Iris pigment epithelial cell (primary cell): Measurements from ENCODE around the gene CIDEA.
A peak's percentile ranks its signal among the peaks of the same experiment; 100 is the strongest.

Source experiments
- DNase-seq: peaks from one replicate; pipeline ENCODE4 v3.0.0-alpha.2; 2011; ENCODE audit warnings: low read depth

Gene CIDEA

DNA sequence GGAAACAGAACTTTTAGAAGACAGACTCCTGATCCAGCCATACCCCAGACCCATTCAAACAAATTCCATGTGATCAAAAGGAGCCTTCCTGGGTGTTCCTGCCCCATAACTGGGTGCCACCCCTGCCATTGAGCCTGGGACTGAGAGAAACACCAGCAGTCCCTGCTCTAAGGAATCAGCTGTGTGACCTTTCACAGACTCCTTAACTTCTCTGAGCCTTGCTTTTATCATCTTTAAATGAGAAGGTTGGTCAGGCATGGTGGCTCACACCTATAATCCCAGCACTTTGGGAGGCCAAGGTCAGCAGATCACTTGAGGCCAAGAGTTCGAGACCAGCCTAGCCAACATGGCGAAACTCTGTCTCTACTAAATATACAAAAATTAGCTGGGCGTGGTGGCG lies 20.6 kb downstream of the CIDEA start:
- no peak for DNase-seq

DNA sequence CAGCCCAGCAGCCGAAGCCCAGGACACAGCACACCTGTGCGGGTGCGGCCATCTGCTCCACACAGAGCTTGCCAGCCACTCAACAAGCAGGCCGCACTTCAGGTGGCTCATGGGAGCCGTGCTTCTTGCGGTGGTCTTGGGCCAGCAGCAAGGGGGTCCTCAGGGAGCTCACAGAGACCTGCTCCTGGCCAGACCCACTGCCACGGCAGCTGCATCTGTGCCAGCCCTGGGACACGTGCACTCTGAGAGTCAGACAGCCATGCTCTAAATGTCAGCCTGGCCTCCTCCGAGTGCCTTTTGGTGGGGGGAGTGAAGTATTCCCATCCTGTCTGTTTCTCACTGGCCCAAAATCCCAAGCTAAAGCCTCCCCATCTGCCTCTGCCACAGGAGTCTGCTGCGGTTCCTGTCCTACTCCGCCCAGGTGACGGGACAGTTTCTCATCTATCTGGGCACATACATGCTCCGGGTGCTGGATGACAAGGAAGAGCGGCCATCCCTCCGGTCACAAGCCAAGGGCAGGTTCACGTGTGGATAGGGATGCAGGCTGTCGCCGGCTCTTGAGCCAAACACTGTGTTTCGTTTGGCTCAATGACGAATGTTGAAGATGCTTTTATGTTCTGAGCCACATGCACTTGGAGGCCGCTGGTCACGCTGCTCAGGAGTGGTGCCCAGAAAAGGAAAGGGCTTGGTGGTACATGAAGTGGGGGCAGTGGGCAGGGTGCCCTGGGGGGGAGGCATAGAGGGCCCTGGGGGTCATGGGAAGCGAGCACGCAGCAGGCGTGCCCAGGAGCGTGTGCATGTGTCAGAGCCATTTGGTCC lies 22.8 kb downstream of the CIDEA start:
- no peak for DNase-seq

DNA sequence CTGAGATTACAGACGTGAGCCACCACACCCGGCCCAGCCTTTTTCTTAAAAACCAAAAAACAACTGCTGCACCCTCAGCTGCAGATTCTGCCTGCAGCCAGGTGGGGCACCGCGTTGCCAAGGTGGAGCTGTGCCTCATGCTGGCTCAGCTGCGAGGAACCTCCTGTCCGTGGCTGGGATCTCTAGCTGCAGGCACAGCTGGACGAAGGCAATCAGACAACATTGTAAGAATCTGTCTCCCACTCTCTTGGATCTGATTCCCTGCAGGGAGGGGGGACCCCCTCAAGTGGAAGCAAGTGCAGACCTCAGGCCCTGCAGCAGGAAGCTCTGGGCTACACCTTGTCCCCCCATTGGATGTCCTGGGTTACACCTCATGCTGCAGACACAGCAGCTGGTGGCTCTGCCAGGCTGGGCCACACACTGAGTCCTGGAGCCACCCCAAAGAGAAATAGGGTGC lies 24.1 kb downstream of the CIDEA start:
- DNase-seq = no peak

DNA sequence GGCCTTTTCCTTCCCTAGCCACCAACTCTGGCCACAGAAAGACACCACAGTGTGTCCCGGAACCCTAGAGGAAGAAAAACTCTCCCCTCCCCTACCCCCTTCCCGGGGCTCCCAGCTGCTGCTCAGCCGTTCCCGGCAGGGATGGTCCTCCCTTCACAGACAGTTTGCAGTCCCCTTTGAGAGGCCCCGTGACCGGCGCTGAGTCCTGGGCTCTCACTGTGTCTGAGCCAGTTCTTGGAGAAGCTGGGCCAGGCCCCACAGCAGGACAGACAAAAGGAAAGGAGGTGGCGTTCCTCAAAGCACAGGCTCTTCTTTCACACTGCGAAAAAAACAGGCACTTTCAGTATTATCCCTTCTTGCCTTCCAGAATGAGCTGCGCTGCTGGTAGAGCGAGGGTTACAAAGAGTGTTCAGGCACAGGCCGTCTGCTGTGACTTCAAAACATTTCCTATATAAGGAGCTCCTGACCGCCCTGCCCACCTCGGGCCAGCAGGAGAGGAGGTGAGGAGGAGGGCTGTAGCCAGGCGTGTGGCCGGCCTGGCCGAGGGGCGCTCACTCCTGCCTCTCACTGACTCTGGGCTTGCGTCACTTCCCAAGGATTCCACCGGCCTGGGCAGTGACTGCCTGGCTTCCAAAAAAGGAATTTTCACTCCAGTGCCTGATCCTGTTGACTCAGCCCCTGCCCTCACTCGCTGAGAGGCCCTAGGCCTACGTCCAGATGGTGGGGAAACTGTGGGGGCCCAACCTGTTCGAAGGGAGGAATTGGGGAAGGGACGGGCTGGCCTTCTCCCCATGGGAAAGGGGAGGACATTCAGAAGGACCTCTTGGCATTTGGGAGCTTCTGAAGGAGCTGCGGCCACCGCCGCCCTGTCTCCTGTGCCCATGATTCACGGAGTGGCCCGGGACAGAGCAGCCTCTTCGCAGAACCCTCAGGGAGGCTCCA lies 24.9 kb downstream of the CIDEA start:
- DNase-seq = peak; percentile 93

DNA sequence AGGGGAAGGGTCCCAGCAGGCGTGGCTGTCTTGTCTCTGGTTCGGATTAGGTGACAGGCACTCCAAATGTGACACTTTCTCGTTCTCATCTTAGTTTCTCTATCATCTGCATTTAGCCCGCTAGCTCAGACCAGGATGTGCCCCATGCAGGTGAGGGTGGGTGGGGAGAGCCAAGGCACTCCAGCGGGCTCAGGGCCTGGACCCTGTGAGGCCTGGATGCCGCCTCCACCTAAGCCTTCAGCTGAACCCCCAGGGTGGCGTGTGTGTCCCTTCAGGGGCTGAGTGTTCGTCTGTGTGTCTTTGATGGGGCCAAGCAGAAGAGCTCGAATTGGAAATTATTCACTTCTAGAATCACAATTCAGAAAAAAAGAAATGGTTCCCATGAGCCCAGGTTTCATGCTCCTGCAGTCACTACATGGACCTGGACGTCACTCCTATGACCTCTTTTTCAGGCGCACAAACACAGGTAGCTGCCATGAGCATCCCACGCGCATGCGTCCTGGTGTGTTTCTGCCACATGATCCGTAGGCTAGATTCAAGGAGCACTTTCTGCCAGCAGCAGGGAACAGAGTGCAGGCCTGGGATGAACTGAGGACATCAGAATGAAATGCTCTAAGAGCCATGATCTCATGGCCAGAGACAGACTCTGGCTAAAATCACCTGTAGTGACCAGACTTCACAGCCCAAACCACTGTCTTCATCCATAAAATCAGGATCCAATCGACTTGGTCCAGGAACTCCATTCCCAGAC lies 25.8 kb downstream of the CIDEA start:
- DNase-seq = no peak

DNA sequence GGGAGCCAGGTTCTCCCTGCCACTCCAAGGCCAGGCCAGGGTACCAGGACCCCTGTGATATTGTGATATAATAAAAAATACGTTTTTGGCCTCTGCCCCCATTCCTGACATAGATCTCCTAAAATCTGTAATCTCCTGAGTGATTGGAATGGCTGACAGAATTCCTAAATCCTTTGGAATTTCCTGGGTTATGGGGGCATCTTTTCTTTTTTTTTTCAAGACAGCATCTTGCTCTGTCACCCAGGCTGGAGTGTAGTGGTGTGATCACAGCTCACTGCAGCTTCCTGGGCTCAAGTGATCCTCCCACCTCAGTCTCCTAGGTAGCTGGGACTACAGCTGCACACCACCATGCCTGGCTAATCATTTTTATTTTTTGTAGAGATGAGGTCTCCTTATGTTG lies 27.7 kb downstream of the CIDEA start:
- no peak for DNase-seq

DNA sequence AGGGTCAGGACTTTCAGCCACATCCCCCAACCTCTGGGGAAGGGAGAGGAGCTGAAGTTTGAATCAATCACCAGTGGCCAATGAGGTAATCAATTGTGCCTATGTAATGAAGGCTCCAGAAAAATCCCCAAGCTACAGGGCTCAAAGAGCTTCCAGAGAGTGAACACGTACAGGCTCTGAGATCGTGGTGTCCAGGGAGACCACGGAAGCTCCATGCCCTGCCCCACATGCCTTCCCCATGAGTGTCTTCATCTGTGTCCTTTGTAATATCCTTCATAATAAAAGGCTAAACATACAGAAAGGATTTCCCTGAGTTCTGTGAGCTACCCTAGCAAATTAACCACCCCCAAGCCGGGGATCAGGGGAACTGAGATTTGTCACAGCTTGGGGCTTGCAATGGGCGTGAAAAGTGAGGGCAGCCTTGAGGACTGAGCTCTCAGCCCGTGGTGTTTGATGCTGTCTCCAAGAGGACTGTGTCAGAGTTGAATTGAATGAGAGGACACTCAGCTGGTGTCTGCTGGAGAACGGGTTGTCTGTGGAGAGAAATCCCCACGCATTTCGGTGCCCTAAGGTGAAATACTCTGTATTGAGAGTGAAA lies 28.4 kb downstream of the CIDEA start:
- DNase-seq = peak; percentile 94

DNA sequence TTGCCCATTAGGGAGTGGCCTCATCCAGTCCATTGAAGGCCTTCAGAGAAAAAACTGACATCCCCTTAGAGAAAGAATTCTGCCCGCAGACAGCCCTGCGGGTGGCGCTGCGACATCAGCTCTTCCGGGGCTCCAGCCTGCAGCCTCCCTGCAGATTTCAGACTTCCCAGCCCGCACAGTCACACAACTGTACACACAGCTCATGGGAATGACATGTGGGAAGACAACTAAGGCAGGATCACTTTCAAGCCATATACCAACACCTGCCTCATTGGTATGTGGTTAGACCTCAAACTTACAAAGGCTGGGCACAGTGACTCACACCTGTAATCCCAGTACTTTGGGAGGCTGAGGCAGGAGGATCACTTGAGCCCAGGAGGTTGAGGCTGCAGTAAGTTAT lies 29.1 kb downstream of the CIDEA start:
- peak; percentile 48 for DNase-seq

DNA sequence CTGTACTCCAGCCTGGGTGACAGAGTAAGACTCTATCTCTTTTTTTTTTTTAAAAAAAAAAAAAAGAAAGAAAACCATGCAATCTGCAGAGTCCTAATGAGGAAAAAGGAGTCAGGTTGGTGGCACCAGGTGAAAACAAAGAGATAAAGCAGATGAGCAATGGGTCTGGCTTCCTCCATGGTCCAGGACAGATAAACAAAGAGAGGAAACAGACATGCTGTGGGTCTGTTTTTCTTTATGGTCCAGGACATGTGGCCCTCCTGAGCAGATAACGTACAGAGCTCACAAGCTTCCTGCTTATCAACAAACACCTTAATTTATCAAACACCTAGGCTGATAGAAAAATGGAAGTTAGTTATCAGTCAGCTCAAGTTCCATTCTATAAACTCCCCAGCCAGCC lies 29.5 kb downstream of the CIDEA start:
- DNase-seq = no peak

DNA sequence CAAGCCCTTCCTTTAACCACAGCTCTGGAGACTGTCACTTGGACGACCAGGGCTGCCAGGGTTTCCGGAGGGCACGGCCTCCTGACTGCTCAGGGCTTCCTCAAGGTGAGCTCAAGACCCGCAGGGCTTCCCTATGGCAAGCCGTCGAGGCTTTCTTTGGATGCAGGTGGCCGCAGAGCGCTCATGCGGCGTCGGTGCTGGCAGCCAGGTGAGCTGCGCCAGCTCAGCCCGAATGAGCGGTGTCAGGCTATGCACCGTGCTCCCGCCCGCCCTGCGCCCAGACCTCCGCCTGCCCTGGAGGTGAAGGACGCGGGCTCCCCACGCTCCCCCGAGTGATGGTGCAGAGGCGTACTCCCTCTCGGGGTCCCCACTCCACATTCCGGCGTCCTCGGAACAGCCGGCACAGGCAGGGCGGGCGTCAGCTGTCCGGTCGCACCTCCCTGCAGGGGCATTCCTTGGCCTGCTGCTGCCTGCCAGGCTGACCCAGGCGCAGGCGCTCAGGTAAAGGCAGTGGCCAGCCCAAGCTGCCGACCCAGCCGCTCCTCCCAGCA lies 33.0 kb downstream of the CIDEA start:
- DNase-seq = no peak

DNA sequence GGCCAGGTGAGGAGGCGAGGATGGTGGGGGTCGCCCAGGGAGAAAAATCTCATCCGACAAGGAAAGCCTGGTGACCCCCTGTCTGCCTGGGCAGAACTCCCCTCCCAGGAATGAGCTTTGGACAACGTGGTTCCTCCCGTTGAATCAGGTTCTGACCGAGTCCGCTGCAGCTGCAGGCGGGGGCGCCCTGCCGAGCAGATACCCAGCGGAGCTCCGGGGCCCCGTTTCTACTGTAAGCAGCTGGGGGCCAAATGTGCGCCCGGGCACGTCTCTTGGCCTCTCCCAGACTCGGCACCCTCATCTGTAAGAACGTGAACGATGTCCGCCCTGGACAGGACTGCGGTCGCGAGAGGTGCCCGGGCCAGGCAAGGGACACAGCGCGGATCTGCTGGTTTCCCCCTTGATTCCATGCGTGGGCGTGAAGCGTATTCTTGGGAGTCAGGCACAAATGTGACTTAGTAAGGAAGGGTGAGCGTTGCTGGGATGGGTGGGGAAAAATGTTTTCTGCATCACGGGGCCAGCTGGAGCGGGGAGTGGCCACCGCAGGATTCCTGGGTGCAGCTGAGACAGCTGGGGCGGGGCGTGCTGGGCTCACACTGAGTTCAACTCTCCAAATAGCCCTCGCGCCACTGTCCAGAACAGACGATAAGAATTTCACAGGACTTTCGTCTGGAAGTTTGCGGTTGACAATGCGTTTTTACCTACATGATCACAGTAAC lies 33.7 kb downstream of the CIDEA start:
- DNase-seq = peak; percentile 94

DNA sequence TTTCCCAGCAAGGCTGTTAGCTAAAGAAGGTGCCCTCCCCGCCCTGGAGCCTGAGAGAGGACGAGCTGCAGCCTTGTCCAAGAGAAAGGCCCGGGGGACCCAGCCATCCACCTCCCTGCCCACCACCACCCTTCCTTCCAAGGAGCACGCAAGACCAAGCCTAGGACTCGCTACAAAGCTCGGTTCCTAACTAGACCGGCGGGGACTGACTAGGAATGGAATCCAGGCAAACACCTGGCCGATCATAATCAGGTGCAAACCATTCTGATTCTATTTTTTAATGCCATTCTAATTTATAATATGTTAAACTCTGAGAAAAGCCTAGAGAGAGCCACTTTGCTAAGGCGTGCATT lies 34.2 kb downstream of the CIDEA start:
- no peak for DNase-seq

DNA sequence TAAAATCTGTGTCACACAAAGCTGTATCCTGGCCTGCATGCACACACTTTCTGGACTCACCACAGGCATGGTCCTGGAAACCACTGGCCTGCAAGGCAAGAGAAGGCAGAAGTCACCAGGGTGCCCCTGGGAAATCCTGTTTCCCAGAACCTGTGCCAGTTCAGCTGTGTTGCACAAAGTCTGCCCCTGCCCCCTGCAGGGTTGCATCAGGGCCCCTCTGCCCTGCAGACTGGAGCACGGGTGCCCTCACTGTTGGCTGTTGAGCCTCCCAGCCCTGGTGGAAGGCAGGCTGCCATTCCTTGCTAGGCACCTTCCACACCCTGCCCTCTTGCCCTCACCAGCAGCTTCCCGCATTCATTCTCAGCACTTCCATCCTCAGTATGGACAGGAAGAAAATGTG lies 35.9 kb downstream of the CIDEA start:
- no peak for DNase-seq

DNA sequence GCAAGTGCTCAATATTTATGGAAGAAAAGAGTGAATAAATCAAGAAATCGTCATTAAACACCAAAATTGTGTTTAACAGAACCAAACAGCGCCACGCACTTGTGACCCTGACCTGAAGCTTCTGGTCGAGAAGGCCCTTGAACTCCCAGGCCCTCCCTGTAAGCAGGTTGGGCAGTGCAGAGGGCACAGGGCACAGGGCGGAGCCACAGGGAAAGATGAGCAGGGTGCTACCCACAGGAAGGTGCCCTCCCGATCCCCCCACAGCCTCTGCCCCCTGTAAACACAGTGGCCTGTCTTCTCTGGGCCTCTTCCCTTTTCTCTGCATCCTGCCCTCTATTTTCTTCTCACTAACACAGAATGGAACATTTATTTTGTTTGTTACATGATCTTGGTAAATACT lies 37.0 kb downstream of the CIDEA start:
- DNase-seq = no peak

DNA sequence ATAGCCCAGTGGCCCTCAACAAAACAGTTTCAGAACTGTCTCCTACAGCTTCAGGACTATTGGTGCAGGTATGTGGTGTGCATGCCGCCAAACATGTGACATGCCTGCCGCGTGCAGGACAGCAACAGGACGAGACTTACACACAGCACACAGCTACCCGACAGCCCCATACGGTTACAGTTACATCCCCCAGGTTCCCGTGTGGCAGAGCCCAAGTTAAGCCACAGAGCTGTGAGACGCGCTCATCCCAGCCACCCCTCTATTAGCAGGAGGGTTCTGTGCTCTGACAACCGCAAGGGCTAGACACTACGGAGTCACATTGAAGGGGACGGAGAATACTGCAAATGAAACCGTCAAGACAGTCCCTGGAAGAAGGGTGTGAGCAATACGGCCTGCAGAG lies 37.5 kb downstream of the CIDEA start:
- no peak for DNase-seq

DNA sequence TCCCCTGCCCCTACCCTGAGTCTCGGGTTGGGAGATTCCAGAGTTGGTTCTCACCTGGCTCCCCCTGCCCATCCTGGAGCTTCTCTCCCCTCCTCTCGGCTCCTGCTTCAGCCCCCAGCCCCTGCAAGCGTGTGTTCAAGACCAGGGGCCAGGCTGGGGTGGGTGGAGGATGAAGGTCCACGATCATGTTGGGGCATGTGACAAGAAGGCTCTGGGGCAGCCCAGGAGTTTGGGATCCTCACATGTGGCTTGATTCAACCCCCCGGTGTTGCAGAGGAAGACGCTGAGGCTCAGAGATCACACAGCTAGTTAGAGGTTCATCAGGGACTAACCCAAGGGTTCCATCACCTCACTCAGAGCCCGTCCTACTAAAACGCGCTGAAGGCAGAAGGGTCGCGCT lies 39.7 kb downstream of the CIDEA start:
- DNase-seq = no peak

DNA sequence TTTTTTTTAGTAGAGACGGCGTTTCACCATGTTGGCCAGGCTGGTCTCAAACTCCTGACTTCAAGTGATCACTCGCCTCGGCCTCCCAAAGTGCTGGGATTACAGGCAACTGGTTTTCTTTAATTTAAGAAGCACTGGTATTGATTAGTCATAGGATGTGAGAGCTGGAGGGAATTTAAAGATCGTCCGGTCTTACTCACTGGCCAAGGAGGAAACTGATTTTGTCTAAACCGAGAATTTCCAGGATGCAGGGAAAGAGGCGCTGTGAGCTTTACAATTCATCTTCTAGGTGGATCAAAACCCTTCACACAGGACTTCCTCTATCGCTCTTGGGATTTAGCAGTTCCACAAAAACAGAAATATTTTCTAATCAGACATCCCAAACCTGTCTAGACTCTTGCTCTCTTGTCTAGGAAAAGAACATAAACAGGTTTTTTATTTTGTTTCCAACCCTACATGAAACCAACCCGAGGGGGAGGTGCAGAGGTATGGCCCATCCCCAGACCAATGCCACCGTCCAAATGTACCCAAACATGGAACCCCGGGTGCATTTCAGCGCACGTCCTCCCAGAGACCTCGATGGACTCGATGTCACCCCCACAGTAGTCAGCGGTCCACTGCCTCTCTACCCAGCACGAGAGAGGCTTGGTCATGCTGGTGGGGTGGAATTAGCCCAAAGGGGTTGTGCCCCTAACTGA lies 41.4 kb downstream of the CIDEA start:
- DNase-seq = peak; percentile 66

DNA sequence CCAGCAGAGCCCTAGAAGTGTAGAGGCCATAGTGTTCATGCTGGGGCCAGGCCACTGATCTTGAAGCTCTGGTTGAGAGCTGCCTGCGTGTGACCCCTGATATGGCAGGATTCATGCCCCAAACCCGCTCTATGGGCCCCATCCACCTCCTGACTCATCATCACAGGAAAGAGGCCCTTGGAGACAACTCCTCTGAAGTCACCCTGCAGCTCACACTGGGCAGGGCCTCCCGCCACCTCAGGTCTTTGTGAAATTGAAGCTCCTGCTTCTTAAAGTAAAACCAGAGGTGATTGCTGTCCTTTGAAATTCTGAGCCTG lies 41.9 kb downstream of the CIDEA start:
- peak; percentile 49 for DNase-seq

DNA sequence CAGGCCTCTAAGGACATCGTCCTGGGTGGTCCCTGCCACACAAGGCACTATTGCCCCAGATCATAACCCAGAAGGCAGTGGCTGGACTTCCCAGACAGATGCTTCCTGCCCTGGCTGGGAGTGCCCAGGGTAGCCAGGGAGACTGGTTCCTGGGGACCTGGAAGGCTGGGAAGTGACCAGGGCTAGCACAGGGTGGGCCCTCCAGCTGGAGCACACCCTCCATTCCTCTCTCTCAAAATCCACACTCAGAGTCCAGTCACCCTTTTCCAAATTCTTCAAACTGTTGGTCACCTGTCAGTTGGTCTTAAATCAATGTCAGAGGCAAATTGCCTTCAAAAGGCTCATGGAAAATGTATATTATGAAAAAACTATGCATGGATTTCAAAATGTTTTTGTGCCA lies 42.3 kb downstream of the CIDEA start:
- DNase-seq = no peak

DNA sequence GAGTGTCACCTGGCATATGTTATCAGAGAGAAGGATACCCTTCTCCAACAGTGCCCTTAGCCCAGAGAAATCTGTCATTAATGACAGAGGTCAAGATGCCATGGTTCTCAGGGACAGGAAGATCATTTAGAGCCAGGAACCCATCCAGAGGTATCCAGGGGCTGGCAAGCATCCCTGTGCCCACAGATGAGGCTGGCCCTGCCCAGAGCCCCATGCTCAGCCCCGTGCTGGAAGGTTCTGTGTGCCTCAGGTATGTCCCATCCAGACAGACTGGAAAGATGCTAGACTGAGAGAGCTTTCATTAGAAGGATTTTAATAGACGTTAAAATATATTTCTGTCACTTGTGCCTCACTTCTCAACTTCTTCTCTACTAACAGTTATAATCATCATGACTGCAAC lies 45.7 kb downstream of the CIDEA start:
- no peak for DNase-seq
